ENCODE data around the gene GABRE. TPM values are rescaled to one million over a fixed set of nuclear protein-coding genes. Genes with fewer than 3 reads are reported as not detected.

Gene GABRE
- total RNA-seq, 1 donor from 2014 or later: not detected

- DNase-seq (ENCODE audit: low spot score): no peak
- intact Hi-C loops (cut with micrococcal nuclease): no loop called here
- no peaks in the 10 kb centered on the region for H3K9me3 Mint-ChIP-seq
- H3K27ac Mint-ChIP-seq: no peak overlapping the region
- H3K4me3 Mint-ChIP-seq: no peak overlapping the region
- no peaks in the 10 kb centered on the region for H3K36me3 Mint-ChIP-seq (ENCODE audit: low read depth)
- no peaks in the 10 kb centered on the region for H3K27me3 Mint-ChIP-seq (ENCODE audit: insufficient read depth)
- no peaks in the 10 kb centered on the region for H3K4me1 Mint-ChIP-seq (ENCODE audit: low read depth)
These were observed 7.7 kb upstream of the GABRE start for GRCh38 chrX:151982222-151982621.

- Mint-ChIP-seq H3K4me1 (ENCODE audit: low read depth) (no peaks in the 10 kb centered on the region), H3K27me3 (ENCODE audit: insufficient read depth) (no peaks in the 10 kb centered on the region), H3K4me3 (no peak overlapping the region), H3K27ac (no peak overlapping the region), H3K9me3 (no peaks in the 10 kb centered on the region), H3K36me3 (ENCODE audit: low read depth) (no peaks in the 10 kb centered on the region)
- no peak for DNase-seq (ENCODE audit: low spot score)
- intact Hi-C loops (cut with micrococcal nuclease): no loop called here
These were observed 6.7 kb upstream of the GABRE start for GRCh38 chrX:151981129-151981528.

- Mint-ChIP-seq H3K27me3 (ENCODE audit: insufficient read depth) (peaks cover 7% of the 10 kb centered on the region), H3K36me3 (ENCODE audit: low read depth) (no peaks in the 10 kb centered on the region), H3K4me1 (ENCODE audit: low read depth) (no peaks in the 10 kb centered on the region), H3K27ac (no peak overlapping the region), H3K4me3 (no peak overlapping the region), H3K9me3 (no peaks in the 10 kb centered on the region)
- DNase-seq (ENCODE audit: low spot score): no peak
- intact Hi-C loops (cut with micrococcal nuclease): no loop called here
These were observed 3.4 kb upstream of the GABRE start for GRCh38 chrX:151977923-151978322.

- H3K27ac Mint-ChIP-seq: no peak overlapping the region
- no peak for DNase-seq (ENCODE audit: low spot score)
- peaks cover 11% of the 10 kb centered on the region for H3K27me3 Mint-ChIP-seq (ENCODE audit: insufficient read depth)
- intact Hi-C loops (cut with micrococcal nuclease): no loop called here
- H3K36me3 Mint-ChIP-seq (ENCODE audit: low read depth): no peaks in the 10 kb centered on the region
- no peak overlapping the region for H3K4me3 Mint-ChIP-seq
- H3K9me3 Mint-ChIP-seq: no peaks in the 10 kb centered on the region
- no peaks in the 10 kb centered on the region for H3K4me1 Mint-ChIP-seq (ENCODE audit: low read depth)
These were observed 2.5 kb upstream of the GABRE start for GRCh38 chrX:151977009-151977408.

- no peaks in the 10 kb centered on the region for H3K4me1 Mint-ChIP-seq (ENCODE audit: low read depth)
- no peaks in the 10 kb centered on the region for H3K9me3 Mint-ChIP-seq
- intact Hi-C loops (cut with micrococcal nuclease): no loop called here
- DNase-seq (ENCODE audit: low spot score): no peak
- peaks cover 12% of the 10 kb centered on the region for H3K27me3 Mint-ChIP-seq (ENCODE audit: insufficient read depth)
- no peak overlapping the region for H3K27ac Mint-ChIP-seq
- no peaks in the 10 kb centered on the region for H3K36me3 Mint-ChIP-seq (ENCODE audit: low read depth)
- no peak overlapping the region for H3K4me3 Mint-ChIP-seq
These were observed 1.3 kb upstream of the GABRE start for GRCh38 chrX:151975736-151976275.

GRCh38 chrX:151975228-151975593 is 735 bp upstream of the GABRE start:
- no peaks in the 10 kb centered on the region for H3K4me1 Mint-ChIP-seq (ENCODE audit: low read depth)
- no peak overlapping the region for H3K27ac Mint-ChIP-seq

GRCh38 chrX:151973851-151974335 is 583 bp downstream of the GABRE start:
- no peak overlapping the region for H3K27ac Mint-ChIP-seq
- no peak for DNase-seq (ENCODE audit: low spot score)
- H3K27me3 Mint-ChIP-seq (ENCODE audit: insufficient read depth): peaks cover 12% of the 10 kb centered on the region
- H3K4me1 Mint-ChIP-seq (ENCODE audit: low read depth): no peaks in the 10 kb centered on the region
- H3K4me3 Mint-ChIP-seq: no peak overlapping the region
- no peaks in the 10 kb centered on the region for H3K36me3 Mint-ChIP-seq (ENCODE audit: low read depth)
- no peaks in the 10 kb centered on the region for H3K9me3 Mint-ChIP-seq
- intact Hi-C loops (cut with micrococcal nuclease): no loop called here

More at GRCh38 chrX:151975228-151975593, 735 bp upstream of the GABRE start:
- intact Hi-C loops (cut with micrococcal nuclease): no loop called here
- Mint-ChIP-seq H3K4me3 (no peak overlapping the region), H3K36me3 (ENCODE audit: low read depth) (no peaks in the 10 kb centered on the region), H3K9me3 (no peaks in the 10 kb centered on the region), H3K27me3 (ENCODE audit: insufficient read depth) (peaks cover 12% of the 10 kb centered on the region)
- DNase-seq (ENCODE audit: low spot score): no peak

- Mint-ChIP-seq H3K4me3 (no peak overlapping the region), H3K36me3 (ENCODE audit: low read depth) (no peaks in the 10 kb centered on the region), H3K9me3 (no peaks in the 10 kb centered on the region), H3K27ac (no peak overlapping the region), H3K27me3 (ENCODE audit: insufficient read depth) (peaks cover 12% of the 10 kb centered on the region), H3K4me1 (ENCODE audit: low read depth) (no peaks in the 10 kb centered on the region)
- no peak for DNase-seq (ENCODE audit: low spot score)
- intact Hi-C loops (cut with micrococcal nuclease): no loop called here
These were observed 1.3 kb downstream of the GABRE start for GRCh38 chrX:151973060-151973661.

GRCh38 chrX:151970661-151971060 is 3.8 kb downstream of the GABRE start:
- Mint-ChIP-seq H3K4me1 (ENCODE audit: low read depth) (no peaks in the 10 kb centered on the region), H3K27me3 (ENCODE audit: insufficient read depth) (peaks cover 12% of the 10 kb centered on the region), H3K27ac (no peak overlapping the region), H3K4me3 (no peak overlapping the region), H3K36me3 (ENCODE audit: low read depth) (no peaks in the 10 kb centered on the region), H3K9me3 (no peaks in the 10 kb centered on the region)
- DNase-seq (ENCODE audit: low spot score): no peak
- intact Hi-C loops (cut with micrococcal nuclease): no loop called here

- no peaks in the 10 kb centered on the region for H3K4me1 Mint-ChIP-seq (ENCODE audit: low read depth)
- H3K4me3 Mint-ChIP-seq: no peak overlapping the region
- intact Hi-C loops (cut with micrococcal nuclease): no loop called here
- no peak for DNase-seq (ENCODE audit: low spot score)
- H3K27ac Mint-ChIP-seq: no peak overlapping the region
- peaks cover 12% of the 10 kb centered on the region for H3K27me3 Mint-ChIP-seq (ENCODE audit: insufficient read depth)
- no peaks in the 10 kb centered on the region for H3K9me3 Mint-ChIP-seq
- H3K36me3 Mint-ChIP-seq (ENCODE audit: low read depth): no peaks in the 10 kb centered on the region
These were observed 4.4 kb downstream of the GABRE start for GRCh38 chrX:151970027-151970426.

GRCh38 chrX:151966236-151966635 is 8.2 kb downstream of the GABRE start:
- H3K27ac Mint-ChIP-seq: no peak overlapping the region
- DNase-seq (ENCODE audit: low spot score): no peak
- intact Hi-C loops (cut with micrococcal nuclease): no loop called here
- H3K4me3 Mint-ChIP-seq: no peak overlapping the region
- no peaks in the 10 kb centered on the region for H3K36me3 Mint-ChIP-seq (ENCODE audit: low read depth)
- H3K4me1 Mint-ChIP-seq (ENCODE audit: low read depth): no peaks in the 10 kb centered on the region
- H3K27me3 Mint-ChIP-seq (ENCODE audit: insufficient read depth): no peaks in the 10 kb centered on the region
- no peaks in the 10 kb centered on the region for H3K9me3 Mint-ChIP-seq

GRCh38 chrX:151962034-151962433 is 12.4 kb downstream of the GABRE start:
- intact Hi-C loops (cut with micrococcal nuclease): no loop called here
- Mint-ChIP-seq H3K27me3 (ENCODE audit: insufficient read depth) (no peaks in the 10 kb centered on the region), H3K4me1 (ENCODE audit: low read depth) (no peaks in the 10 kb centered on the region), H3K9me3 (no peaks in the 10 kb centered on the region), H3K36me3 (ENCODE audit: low read depth) (no peaks in the 10 kb centered on the region), H3K27ac (no peak overlapping the region), H3K4me3 (no peak overlapping the region)
- no peak for DNase-seq (ENCODE audit: low spot score)

- Mint-ChIP-seq H3K4me1 (ENCODE audit: low read depth) (no peaks in the 10 kb centered on the region), H3K27me3 (ENCODE audit: insufficient read depth) (no peaks in the 10 kb centered on the region), H3K9me3 (no peaks in the 10 kb centered on the region), H3K4me3 (no peak overlapping the region), H3K36me3 (ENCODE audit: low read depth) (no peaks in the 10 kb centered on the region), H3K27ac (no peak overlapping the region)
- no peak for DNase-seq (ENCODE audit: low spot score)
- intact Hi-C loops (cut with micrococcal nuclease): no loop called here
These were observed 16.4 kb downstream of the GABRE start for GRCh38 chrX:151958101-151958500.

GRCh38 chrX:151954730-151955129 is 19.7 kb downstream of the GABRE start:
- no peaks in the 10 kb centered on the region for H3K9me3 Mint-ChIP-seq
- no peak for DNase-seq (ENCODE audit: low spot score)
- H3K27ac Mint-ChIP-seq: no peak overlapping the region
- intact Hi-C loops (cut with micrococcal nuclease): no loop called here
- no peaks in the 10 kb centered on the region for H3K4me1 Mint-ChIP-seq (ENCODE audit: low read depth)
- no peaks in the 10 kb centered on the region for H3K36me3 Mint-ChIP-seq (ENCODE audit: low read depth)
- H3K4me3 Mint-ChIP-seq: no peak overlapping the region
- H3K27me3 Mint-ChIP-seq (ENCODE audit: insufficient read depth): no peaks in the 10 kb centered on the region

Data from activated T-helper 1 cell treated with anti-CD3 and anti-CD28 coated beads, Interleukin-12 subunit alpha, Interleukin-12 subunit beta, Interleukin-2, Interleukin-4 antibody, amounts not matched to agents 30 ng/mL and 10 ng/mL and 1 ng/mL, durations not matched to agents 14 hours and 24 hours and 36 hours (primary cell).